DMS153 (cell line): ENCODE data around the gene BMAL1.

Experiments used
- DNase-seq: peaks from one replicate; lab custom pipeline; 2025; lab: John Stamatoyannopoulos, UW

BMAL1 gene

GRCh38 chr11:13291800-13292199 is 14.2 kb downstream of the BMAL1 start:
- no peak for DNase-seq

- no peak for DNase-seq
Measured at GRCh38 chr11:13292970-13293369, 15.4 kb downstream of the BMAL1 start.

- DNase-seq: no peak
Measured at GRCh38 chr11:13294178-13294577, 16.6 kb downstream of the BMAL1 start.

GRCh38 chr11:13294771-13295579 is 17.4 kb downstream of the BMAL1 start:
- no peak for DNase-seq

- DNase-seq: no peak
Measured at GRCh38 chr11:13297308-13297916, 19.8 kb downstream of the BMAL1 start.

- peak; percentile 61 for DNase-seq
Measured at GRCh38 chr11:13297917-13298356, 20.3 kb downstream of the BMAL1 start.

GRCh38 chr11:13298765-13299164 is 21.2 kb downstream of the BMAL1 start:
- DNase-seq: no peak

GRCh38 chr11:13301522-13301921 is 23.9 kb downstream of the BMAL1 start:
- no peak for DNase-seq

GRCh38 chr11:13302420-13302958 is 24.9 kb downstream of the BMAL1 start:
- no peak for DNase-seq

GRCh38 chr11:13303668-13304649 is 26.4 kb downstream of the BMAL1 start:
- DNase-seq: no peak

- DNase-seq: no peak
Measured at GRCh38 chr11:13304655-13305335, 27.2 kb downstream of the BMAL1 start.

GRCh38 chr11:13308704-13309103 is 31.1 kb downstream of the BMAL1 start:
- DNase-seq: no peak

GRCh38 chr11:13309156-13309555 is 31.6 kb downstream of the BMAL1 start:
- no peak for DNase-seq

GRCh38 chr11:13310443-13310842 is 32.9 kb downstream of the BMAL1 start:
- no peak for DNase-seq

- no peak for DNase-seq
Measured at GRCh38 chr11:13311570-13311969, 34.0 kb downstream of the BMAL1 start.

GRCh38 chr11:13313005-13313819 is 35.6 kb downstream of the BMAL1 start:
- DNase-seq: no peak

GRCh38 chr11:13314676-13315394 is 37.2 kb downstream of the BMAL1 start:
- no peak for DNase-seq

- DNase-seq: no peak
Measured at GRCh38 chr11:13315517-13316432, 38.2 kb downstream of the BMAL1 start.

- no peak for DNase-seq
Measured at GRCh38 chr11:13316528-13316961, 39.0 kb downstream of the BMAL1 start.
